GM23338 (cell line): ENCODE results near the gene CLPTM1L. TPM values are rescaled to one million over a fixed set of nuclear protein-coding genes. Genes with fewer than 3 reads are reported as not detected.

Experiments
- ATAC-seq: fragments of 200-7000 bp; cut with Tn5 transposase; 3 replicates; pipeline ENCODE4 v1.9.1; 2020
- DNase-seq: peaks from one replicate; pipeline ENCODE4 v3.0.0-alpha.2; 2015; ENCODE audit warnings: low spot score
- H2AFZ ChIP-seq: fragments of 200-600 bp; sonication (generic); 2 replicates; pipeline ENCODE4 v1.8.0; 2016; ENCODE audit warnings: antibody characterized with exemption, mild to moderate bottlenecking, moderate library complexity
- H3F3A ChIP-seq: fragments of 200-600 bp; sonication (generic); replicated peaks from 2 replicates; pipeline ENCODE4 v1.8.0; 2017; ENCODE audit warnings: antibody characterized with exemption, mixed run types, low read depth
- H3K27ac ChIP-seq: fragments of 200-600 bp; sonication (generic); 2 replicates; pipeline ENCODE4 v1.6.1; 2016; ENCODE audit warnings: low read depth
- H3K27me3 ChIP-seq: fragments of 200-600 bp; sonication (generic); 2 replicates; pipeline ENCODE4 v1.8.0; 2016; ENCODE audit warnings: mild to moderate bottlenecking, mixed run types, moderate library complexity; ENCODE audit not compliant: insufficient read depth
- H3K36me3 ChIP-seq: fragments of 200-600 bp; sonication (generic); 2 replicates; pipeline ENCODE4 v1.8.0; 2016; ENCODE audit warnings: mild to moderate bottlenecking; ENCODE audit not compliant: insufficient read depth
- H3K4me1 ChIP-seq: fragments of 200-600 bp; sonication (generic); 2 replicates; pipeline ENCODE4 v1.8.0; 2016; ENCODE audit warnings: mild to moderate bottlenecking, moderate library complexity; ENCODE audit not compliant: insufficient read depth
- H3K4me2 ChIP-seq: fragments of 200-600 bp; sonication (generic); 2 replicates; pipeline ENCODE4 v1.7.1; 2017; ENCODE audit warnings: mixed run types
- H3K4me3 ChIP-seq: fragments of 200-600 bp; sonication (generic); 2 replicates; pipeline ENCODE4 v1.6.1; 2016; ENCODE audit warnings: mixed run types
- H3K79me2 ChIP-seq: fragments of 200-600 bp; sonication (generic); replicated peaks from 2 replicates; pipeline ENCODE4 v1.8.0; 2017; ENCODE audit warnings: mild to moderate bottlenecking; ENCODE audit not compliant: insufficient read depth
- H3K9me2 ChIP-seq: fragments of 200-600 bp; sonication (generic); 2 replicates; pipeline ENCODE4 v1.8.0; 2017; ENCODE audit not compliant: insufficient read depth
- H4K20me1 ChIP-seq: fragments of 200-600 bp; sonication (generic); replicated peaks from 2 replicates; pipeline ENCODE4 v1.8.0; 2017; ENCODE audit warnings: mild to moderate bottlenecking; ENCODE audit not compliant: insufficient read depth
- H3K27ac Mint-ChIP-seq: 2 replicates; pipeline ENCODE4 v1.8.0; 2020; ENCODE audit warnings: inconsistent platforms, mild to moderate bottlenecking, moderate library complexity, mixed read lengths
- H3K27me3 Mint-ChIP-seq: 3 replicates; pipeline ENCODE4 v1.8.0; 2022; ENCODE audit warnings: low read depth, mild to moderate bottlenecking, moderate library complexity, mixed read lengths, inconsistent platforms; ENCODE audit not compliant: insufficient read depth, poor library complexity
- H3K36me3 Mint-ChIP-seq: 3 replicates; pipeline ENCODE4 v1.8.0; 2021; ENCODE audit warnings: low read depth, mild to moderate bottlenecking, inconsistent platforms, moderate library complexity, mixed read lengths
- H3K4me1 Mint-ChIP-seq: 3 replicates; pipeline ENCODE4 v1.8.0; 2020; ENCODE audit warnings: mild to moderate bottlenecking, inconsistent platforms, mixed read lengths
- H3K4me3 Mint-ChIP-seq: 3 replicates; pipeline ENCODE4 v1.8.0; 2021; ENCODE audit warnings: moderate library complexity, mild to moderate bottlenecking, inconsistent platforms, mixed read lengths
- H3K9me3 Mint-ChIP-seq: 3 replicates; pipeline ENCODE4 v1.8.0; 2020; ENCODE audit warnings: moderate library complexity, mild to moderate bottlenecking, inconsistent platforms, mixed read lengths
- CREB1 ChIP-seq: fragments of 250-450 bp; sonication (Bioruptor Pico); IDR thresholded peaks from 2 replicates; pipeline ENCODE4 v1.5.0; 2020; ENCODE audit warnings: low read depth, mild to moderate bottlenecking, moderate library complexity
- CTCF ChIP-seq, 2 experiments: fragments of 200-600 bp in 1 of 2; sonication (generic) in 1 of 2; conservative IDR thresholded peaks; 2 replicates each; pipeline versions ENCODE4 v1.5.1 to v1.6.1; 2016 to 2017; ENCODE audit warnings: antibody characterized with exemption in 2 of 2, low read depth in 2 of 2, mild to moderate bottlenecking in 2 of 2, moderate library complexity in 1 of 2
- EZH2 ChIP-seq: fragments of 200-600 bp; sonication (generic); IDR thresholded peaks from one replicate; pipeline ENCODE4 v1.8.0; 2017; ENCODE audit warnings: antibody characterized with exemption, mild to moderate bottlenecking, low read depth; ENCODE audit not compliant: unreplicated experiment
- JUNB ChIP-seq: IDR thresholded peaks from one replicate; pipeline ENCODE4 v1.6.1; 2016; ENCODE audit warnings: antibody characterized with exemption; ENCODE audit not compliant: unreplicated experiment
- NANOG ChIP-seq: IDR thresholded peaks from 2 replicates; pipeline ENCODE4 v1.6.1; 2016; ENCODE audit warnings: antibody characterized with exemption, borderline replicate concordance
- POLR2AphosphoS5 ChIP-seq: IDR thresholded peaks from 2 replicates; pipeline ENCODE4 v1.6.1; 2016; ENCODE audit warnings: antibody characterized with exemption, low read depth
- REST ChIP-seq: IDR thresholded peaks from one replicate; pipeline ENCODE4 v1.6.1; 2018; ENCODE audit warnings: antibody characterized with exemption; ENCODE audit not compliant: unreplicated experiment
- ZNF114 ChIP-seq: fragments of 250-450 bp; sonication (Bioruptor Pico); IDR thresholded peaks from 2 replicates; pipeline ENCODE4 v1.5.0; 2020; ENCODE audit warnings: mild to moderate bottlenecking, moderate library complexity
- ZNF331 ChIP-seq: fragments of 250-450 bp; sonication (Bioruptor Pico); IDR thresholded peaks from 2 replicates; pipeline ENCODE4 v1.5.0; 2020; ENCODE audit warnings: low read depth, mild to moderate bottlenecking, moderate library complexity
- ZNF462 ChIP-seq: fragments of 250-450 bp; sonication (Bioruptor Pico); IDR thresholded peaks from 2 replicates; pipeline ENCODE4 v1.5.0; 2020; ENCODE audit warnings: mild to moderate bottlenecking, moderate library complexity
- polyA plus RNA-seq: library from polyadenylated mRNA; unstranded; fragments of >200 nt; fragmentation: Nextera tagmentation; extraction: Ambion mirVana; gene quantifications from 2 replicates; pipeline ENCODE4 v1.2.1, GENCODE V29; 2016
- total RNA-seq: library from RNA; depleted of rRNA; stranded (reverse); fragments of >200 nt; shearing (Covaris generic); gene quantifications from 2 replicates; pipeline ENCODE4 v1.2.3, GENCODE V29; 2014

Gene CLPTM1L
- total and polyA plus RNA-seq, 2 experiments from 2014 or later: 39.9 to 110 TPM

GRCh38 chr5:1277781-1278180, 67.1 kb downstream of the CLPTM1L start (continued):
- no peak for TF ChIP-seq REST
- no peak for TF ChIP-seq POLR2AphosphoS5
- no peak for TF ChIP-seq NANOG
- no peak for TF ChIP-seq ZNF331 (CRISPR knock-in tag)
- TF ChIP-seq EZH2: no peak

GRCh38 chr5:1277331-1277730, 67.6 kb downstream of the CLPTM1L start:
- Histone ChIP-seq H3K4me2 (no peak overlapping the region), H3K27ac (no peak overlapping the region), H3K79me2 (peaks cover 27% of the 10 kb centered on the region), H3F3A (no peaks in the 10 kb centered on the region), H3K4me3 (no peak overlapping the region), H3K4me1 (no peaks in the 10 kb centered on the region), H4K20me1 (no peaks in the 10 kb centered on the region), H2AFZ (no peak overlapping the region), H3K27me3 (no peaks in the 10 kb centered on the region), H3K36me3 (0 out of 2 replicates have a peak, but pooled peaks cover 5% of the 10 kb centered on the region), H3K9me2 (no peaks in the 10 kb centered on the region)
- H3K4me1 Mint-ChIP-seq: no peaks in the 10 kb centered on the region
- H3K27ac Mint-ChIP-seq: no peak overlapping the region
- no peaks in the 10 kb centered on the region; the same call in 2 of the 3 replicates for H3K9me3 Mint-ChIP-seq
- H3K27me3 Mint-ChIP-seq: peaks cover 5% of the 10 kb centered on the region
- ATAC-seq: no peak
- no peak for DNase-seq
- no peak overlapping the region for H3K4me3 Mint-ChIP-seq
- H3K36me3 Mint-ChIP-seq: peaks cover 27% of the 10 kb centered on the region
- TF ChIP-seq EZH2 (no peak), JUNB (no peak), ZNF114 (CRISPR knock-in tag) (no peak), ZNF462 (CRISPR knock-in tag) (no peak), CREB1 (CRISPR knock-in tag) (no peak), POLR2AphosphoS5 (no peak), CTCF (conservative IDR thresholded peaks at IDR 0.05; ENCODE audit: low read depth in 2 of 2) (no peak), REST (no peak)
